Large intestine (tissue), 3 donors: ENCODE data around the gene ZNF595. TPM values are rescaled to one million over a fixed set of nuclear protein-coding genes. Genes with fewer than 3 reads are reported as not detected.
"Not testable (repeated sequence)": the region's sequence is repeated elsewhere in the genome, so short reads cannot be mapped to it uniquely, and the experiment has no call there.

Source experiments
- DNase-seq, 2 donors: peaks; one replicate each; pipeline versions ENCODE4 v3.0.0 to v3.0.0-alpha.2; 2013
- H3K27ac ChIP-seq: one replicate; pipeline ENCODE4 v1.5.1; 2013; ENCODE audit warnings: low read length
- H3K27me3 ChIP-seq: 2 replicates; pipeline ENCODE4 v1.6.1; 2013; ENCODE audit warnings: low read length; ENCODE audit not compliant: control insufficient read depth, insufficient read depth
- H3K36me3 ChIP-seq: 2 replicates; pipeline ENCODE4 v1.6.1; 2013; ENCODE audit warnings: low read length; ENCODE audit not compliant: control insufficient read depth, insufficient read depth
- H3K4me1 ChIP-seq: one replicate; pipeline ENCODE4 v1.6.1; 2013; ENCODE audit warnings: low read length; ENCODE audit not compliant: control insufficient read depth, insufficient read depth
- H3K4me3 ChIP-seq: one replicate; pipeline ENCODE4 v1.5.1; 2013; ENCODE audit warnings: low read length
- H3K9me3 ChIP-seq: one replicate; pipeline ENCODE4 v1.6.1; 2013; ENCODE audit warnings: mild to moderate bottlenecking, low read depth, low read length, moderate library complexity; ENCODE audit not compliant: control insufficient read depth
- WGBS: methylation state at CpG from one replicate; pipeline ENCODE4 v1.1.5; 2013; ENCODE audit warnings: low lambda C conversion rate; ENCODE audit not compliant: insufficient coverage; 5-methylcytosine and 5-hydroxymethylcytosine counted together
- polyA plus RNA-seq: library from polyadenylated mRNA; unstranded; fragments of 120-200 nt; gene quantifications from one replicate; pipeline ENCODE4 v1.2.1, GENCODE V29; 2013

Gene ZNF595
- polyA plus RNA-seq, 1 donor: 10.5 TPM

GRCh38 chr4:85951-86350 lies 32.8 kb downstream of the ZNF595 start:
- WGBS: 100% methylated on average over 1 of the region's 3 CpGs
- no peak for DNase-seq
- Histone ChIP-seq H3K9me3 (peaks cover 53% of the 10 kb centered on the region), H3K4me1 (no peaks in the 10 kb centered on the region), H3K36me3 (peaks cover 11% of the 10 kb centered on the region), H3K27me3 (no peaks in the 10 kb centered on the region), H3K27ac (no peak overlapping the region), H3K4me3 (no peak overlapping the region)

- not testable (repeated sequence) for H3K27me3 ChIP-seq, H3K27ac ChIP-seq, H3K4me1 ChIP-seq, H3K4me3 ChIP-seq, DNase-seq
- Histone ChIP-seq H3K36me3 (peaks cover 11% of the 10 kb centered on the region), H3K9me3 (peaks cover 53% of the 10 kb centered on the region)
- WGBS: 100% methylated on average over 1 of the region's 7 CpGs
Observed at GRCh38 chr4:86559-87324, 33.6 kb downstream of the ZNF595 start.

- H3K4me1 ChIP-seq: no peaks in the 10 kb centered on the region
- H3K27me3 ChIP-seq: no peaks in the 10 kb centered on the region
- peaks cover 8% of the 10 kb centered on the region for H3K9me3 ChIP-seq
- no peak for DNase-seq
- no peak overlapping the region for H3K4me3 ChIP-seq
- no peaks in the 10 kb centered on the region for H3K36me3 ChIP-seq
- H3K27ac ChIP-seq: no peak overlapping the region
- no CpG with 5 or more reads among the region's 1 CpG for WGBS
Observed at GRCh38 chr4:98386-98785, 45.3 kb downstream of the ZNF595 start.

- no peaks in the 10 kb centered on the region for H3K27me3 ChIP-seq
- H3K27ac ChIP-seq: no peak overlapping the region
- DNase-seq: no peak
- H3K4me1 ChIP-seq: no peaks in the 10 kb centered on the region
- peaks cover 8% of the 10 kb centered on the region for H3K9me3 ChIP-seq
- no peak overlapping the region for H3K4me3 ChIP-seq
- no CpG with 5 or more reads among the region's 5 CpGs for WGBS
- H3K36me3 ChIP-seq: no peaks in the 10 kb centered on the region
Observed at GRCh38 chr4:99863-100262, 46.7 kb downstream of the ZNF595 start.

- Histone ChIP-seq H3K27ac (no peak overlapping the region), H3K36me3 (no peaks in the 10 kb centered on the region), H3K4me1 (no peaks in the 10 kb centered on the region), H3K4me3 (no peak overlapping the region), H3K9me3 (peaks cover 3% of the 10 kb centered on the region), H3K27me3 (peaks cover 42% of the 10 kb centered on the region)
- no CpG with 5 or more reads among the region's 33 CpGs for WGBS
- DNase-seq: no peak
Observed at GRCh38 chr4:107083-107443, 53.9 kb downstream of the ZNF595 start.

GRCh38 chr4:107444-108429 lies 54.6 kb downstream of the ZNF595 start:
- no peak overlapping the region for H3K4me3 ChIP-seq
- H3K27me3 ChIP-seq: peaks cover 42% of the 10 kb centered on the region
- H3K9me3 ChIP-seq: peaks cover 3% of the 10 kb centered on the region
- no CpG with 5 or more reads among the region's 91 CpGs for WGBS
- no peaks in the 10 kb centered on the region for H3K36me3 ChIP-seq
- H3K27ac ChIP-seq: no peak overlapping the region
- H3K4me1 ChIP-seq: no peaks in the 10 kb centered on the region
- DNase-seq: no peak

GRCh38 chr4:112771-113170 lies 59.6 kb downstream of the ZNF595 start:
- 60% methylated on average over 1 of the region's 1 CpG for WGBS
- Histone ChIP-seq H3K4me3 (no peak overlapping the region), H3K27me3 (peaks cover 27% of the 10 kb centered on the region), H3K36me3 (no peaks in the 10 kb centered on the region), H3K9me3 (no peaks in the 10 kb centered on the region), H3K4me1 (no peaks in the 10 kb centered on the region), H3K27ac (no peak overlapping the region)
- DNase-seq: no peak

GRCh38 chr4:113732-114131 lies 60.6 kb downstream of the ZNF595 start:
- 83% methylated on average over 2 of the region's 2 CpGs for WGBS
- H3K36me3 ChIP-seq: no peaks in the 10 kb centered on the region
- H3K27me3 ChIP-seq: peaks cover 17% of the 10 kb centered on the region
- H3K4me1 ChIP-seq: no peaks in the 10 kb centered on the region
- no peak for DNase-seq
- no peak overlapping the region for H3K27ac ChIP-seq
- H3K9me3 ChIP-seq: no peaks in the 10 kb centered on the region
- no peak overlapping the region for H3K4me3 ChIP-seq

GRCh38 chr4:114149-114548 lies 61.0 kb downstream of the ZNF595 start:
- no peak for DNase-seq
- H3K27ac ChIP-seq: no peak overlapping the region
- H3K4me1 ChIP-seq: no peaks in the 10 kb centered on the region
- no peaks in the 10 kb centered on the region for H3K9me3 ChIP-seq
- H3K27me3 ChIP-seq: peaks cover 13% of the 10 kb centered on the region
- no peak overlapping the region for H3K4me3 ChIP-seq
- no peaks in the 10 kb centered on the region for H3K36me3 ChIP-seq

- DNase-seq: no peak
- WGBS: 100% methylated on average over 1 of the region's 1 CpG
- H3K36me3 ChIP-seq: no peaks in the 10 kb centered on the region
- H3K9me3 ChIP-seq: no peaks in the 10 kb centered on the region
- no peaks in the 10 kb centered on the region for H3K27me3 ChIP-seq
- H3K27ac ChIP-seq: no peak overlapping the region
- H3K4me3 ChIP-seq: no peak overlapping the region
- H3K4me1 ChIP-seq: no peaks in the 10 kb centered on the region
Observed at GRCh38 chr4:116499-116898, 63.4 kb downstream of the ZNF595 start.
